AG04449 (cell line): ENCODE results near the gene SPDYA.

Source experiments
- CTCF ChIA-PET: fragments of 350-600 bp; formaldehyde crosslinking; extraction: SDS; loops from one replicate; lab custom pipeline; 2021; ENCODE audit warnings: antibody characterized with exemption; lab: Yijun Ruan, JAX
- POLR2A ChIA-PET: fragments of 400-600, 350-600 bp; formaldehyde crosslinking; extraction: SDS; loops from one replicate; lab custom pipeline; 2020; ENCODE audit warnings: antibody characterized with exemption, inconsistent platforms; lab: Yijun Ruan, JAX
- DNase-seq: peaks from one replicate; pipeline ENCODE4 v3.0.0-alpha.2; 2010; ENCODE audit warnings: low read depth, low spot score
- H3K4me3 ChIP-seq: 2 replicates; pipeline ENCODE4 v1.5.1; 2011; ENCODE audit warnings: low read depth, mild to moderate bottlenecking, control low read depth, low read length
- CTCF ChIP-seq: IDR thresholded peaks from one replicate; pipeline ENCODE4 v1.5.1; 2011; ENCODE audit warnings: mild to moderate bottlenecking, moderate library complexity, low read length, control low read depth, inconsistent platforms; ENCODE audit not compliant: insufficient read depth; ENCODE audit errors: missing control alignments

The SPDYA gene

GRCh38 chr2:28810384-28811285, at the start of gene SPDYA:
SPDYA (plus strand) TSS chr2:28810834; CDS start chr2:28816015, 5,181 bp downstream.
- ChIA-PET CTCF (interaction anchor here (1.0 to 5.0 kb wide), 7 partner anchors 9 to 243 kb away, joined by 3 to 29 read pairs (median 6); no protein-coding TSS in a partner anchor), POLR2A (interaction anchor here (0.6 kb wide), 1 partner anchor 85 kb away, joined by 3 read pairs; no protein-coding TSS in a partner anchor)
- no peak for TF ChIP-seq CTCF
- DNase-seq = no peak
- H3K4me3 ChIP-seq = peak within 1 kb of the TSS; percentile 65

- ChIA-PET CTCF (interaction anchor here (1.6 to 2.9 kb wide), 2 partner anchors 165 to 167 kb away, joined by 5 to 23 read pairs; no protein-coding TSS in a partner anchor), POLR2A (no interaction called here)
- no peak overlapping the region for H3K4me3 ChIP-seq
Observed at GRCh38 chr2:28761420-28761819, 49.2 kb upstream of the SPDYA start.

GRCh38 chr2:28764909-28765711, 45.5 kb upstream of the SPDYA start:
- TF ChIP-seq CTCF = no peak
- H3K4me3 ChIP-seq = no peak overlapping the region
- DNase-seq = peak; percentile 59
- ChIA-PET CTCF (interaction anchor here (0.7 to 4.1 kb wide), 3 partner anchors 10 to 170 kb away, joined by 3 to 21 read pairs (median 3); no protein-coding TSS in a partner anchor), POLR2A (no interaction called here)

More at GRCh38 chr2:28761420-28761819, 49.2 kb upstream of the SPDYA start:
- DNase-seq = no peak
- TF ChIP-seq CTCF = no peak

- no peak for TF ChIP-seq CTCF
- ChIA-PET POLR2A (no interaction called here), CTCF (interaction anchor here (4.1 kb wide), 1 partner anchor 171 kb away, joined by 21 read pairs; no protein-coding TSS in a partner anchor)
- no peak overlapping the region for H3K4me3 ChIP-seq
- no peak for DNase-seq
Observed at GRCh38 chr2:28766070-28766469, 44.6 kb upstream of the SPDYA start.

DNA sequence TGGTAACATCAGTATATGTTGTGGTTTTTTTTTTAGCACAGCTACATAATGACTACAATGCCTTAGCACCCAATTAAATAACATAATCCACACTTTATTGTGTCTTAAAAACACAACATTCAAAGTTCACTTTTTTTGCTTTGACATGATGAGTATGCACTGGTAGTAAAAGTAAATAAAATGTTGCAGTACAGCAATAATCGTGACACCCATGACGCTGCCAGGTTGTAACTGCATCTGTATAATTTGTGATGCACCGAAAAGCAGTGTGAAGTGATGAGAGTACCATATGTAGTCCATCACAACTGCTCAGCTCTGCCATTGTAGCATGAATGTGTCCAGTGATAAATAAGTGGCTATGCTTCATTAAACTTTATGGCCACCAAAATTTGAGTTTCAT, 43.3 kb upstream of the SPDYA start:
- CTCF ChIA-PET = interaction anchor here (1.8 to 4.1 kb wide), 3 partner anchors 17 to 200 kb away, joined by 4 to 21 read pairs (median 16); no protein-coding TSS in a partner anchor
- no peak for TF ChIP-seq CTCF
- H3K4me3 ChIP-seq = no peak overlapping the region
- no peak for DNase-seq
- POLR2A ChIA-PET = no interaction called here
